Gastrocnemius medialis (tissue), 4 donors: ENCODE measurements around the gene CDK2AP2.

Experiments
- POLR2A ChIP-seq, 2 donors: fragments of 450-650 bp; IDR thresholded peaks; one replicate each; pipeline ENCODE4 v1.6.1; 2017; ENCODE audit warnings: antibody characterized with exemption in 2 of 2, mild to moderate bottlenecking in 2 of 2, moderate library complexity in 2 of 2
- TF ChIP-seq, protein P1 (sequence below), 5 experiments: fragments of 450-650 bp in 3 of 5; fragments of 200-600 bp in 2 of 5; sonication (generic) in 2 of 5; IDR thresholded peaks in 4 of 5; conservative IDR thresholded peaks in 1 of 5; 1 replicate in 4 of 5; 2 replicates in 1 of 5; pipeline ENCODE4 v1.5.1; 2016 to 2019; ENCODE audit warnings: antibody characterized with exemption in 5 of 5, mild to moderate bottlenecking in 3 of 5, moderate library complexity in 3 of 5

DNA sequence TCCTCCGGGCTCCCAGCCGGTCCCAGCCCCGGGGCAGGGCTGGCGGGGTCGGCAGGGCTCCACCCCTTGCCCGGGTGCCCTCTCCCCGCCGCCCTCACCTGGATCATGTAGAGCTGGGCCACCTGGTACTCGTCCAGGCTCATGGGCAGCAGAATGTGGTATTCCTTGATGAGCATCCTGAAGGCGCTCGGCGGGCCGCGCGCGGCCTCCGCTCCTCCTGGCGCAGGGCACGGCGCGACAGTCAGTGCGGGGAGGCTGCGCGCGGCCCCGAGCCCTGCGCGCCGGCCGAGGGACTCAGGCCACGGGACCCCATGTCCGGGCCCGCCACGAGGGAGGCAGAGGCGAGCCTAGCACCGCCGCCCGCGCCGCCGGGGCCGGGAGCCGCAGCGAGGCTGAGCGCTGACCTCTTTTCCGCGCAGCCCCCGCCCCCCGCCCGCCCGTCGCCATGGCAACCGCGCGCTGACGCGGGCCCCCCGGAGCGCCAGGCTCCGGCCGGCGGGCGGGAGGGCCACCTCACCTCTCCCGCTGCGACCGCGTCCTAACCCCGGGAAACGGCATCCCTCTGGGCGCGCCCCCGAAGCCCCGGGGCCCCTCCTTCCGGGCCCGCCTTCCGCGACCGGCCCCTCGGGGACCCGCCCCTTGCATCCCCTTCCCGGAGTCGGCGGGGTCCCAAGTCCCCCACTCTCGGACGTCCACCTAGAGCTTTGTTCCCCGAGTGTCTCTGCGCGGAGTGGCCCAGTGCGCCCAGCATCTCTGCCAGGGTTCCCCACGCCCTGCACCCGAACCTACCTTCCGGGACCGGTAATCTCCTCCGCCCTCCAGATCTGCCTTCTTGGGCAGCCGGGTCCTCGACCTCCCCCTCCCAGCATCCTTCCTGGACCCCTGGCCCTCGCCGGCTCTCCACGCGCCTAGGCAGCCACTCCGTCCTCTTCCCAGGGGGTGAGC, 3.7 kb downstream of the CDK2AP2 start:
- TF ChIP-seq, protein P1, sequence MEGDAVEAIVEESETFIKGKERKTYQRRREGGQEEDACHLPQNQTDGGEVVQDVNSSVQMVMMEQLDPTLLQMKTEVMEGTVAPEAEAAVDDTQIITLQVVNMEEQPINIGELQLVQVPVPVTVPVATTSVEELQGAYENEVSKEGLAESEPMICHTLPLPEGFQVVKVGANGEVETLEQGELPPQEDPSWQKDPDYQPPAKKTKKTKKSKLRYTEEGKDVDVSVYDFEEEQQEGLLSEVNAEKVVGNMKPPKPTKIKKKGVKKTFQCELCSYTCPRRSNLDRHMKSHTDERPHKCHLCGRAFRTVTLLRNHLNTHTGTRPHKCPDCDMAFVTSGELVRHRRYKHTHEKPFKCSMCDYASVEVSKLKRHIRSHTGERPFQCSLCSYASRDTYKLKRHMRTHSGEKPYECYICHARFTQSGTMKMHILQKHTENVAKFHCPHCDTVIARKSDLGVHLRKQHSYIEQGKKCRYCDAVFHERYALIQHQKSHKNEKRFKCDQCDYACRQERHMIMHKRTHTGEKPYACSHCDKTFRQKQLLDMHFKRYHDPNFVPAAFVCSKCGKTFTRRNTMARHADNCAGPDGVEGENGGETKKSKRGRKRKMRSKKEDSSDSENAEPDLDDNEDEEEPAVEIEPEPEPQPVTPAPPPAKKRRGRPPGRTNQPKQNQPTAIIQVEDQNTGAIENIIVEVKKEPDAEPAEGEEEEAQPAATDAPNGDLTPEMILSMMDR (IDR thresholded peaks at IDR 0.05 in 4 of 5, conservative IDR thresholded peaks at IDR 0.05 in 1 of 5), result no peak
- TF ChIP-seq POLR2A (IDR thresholded peaks at IDR 0.05), result no peak
